ENCODE data around the gene ADGRG2.
A peak's percentile ranks its signal among the peaks of the same experiment; 100 is the strongest.

The ADGRG2 gene, protein sequence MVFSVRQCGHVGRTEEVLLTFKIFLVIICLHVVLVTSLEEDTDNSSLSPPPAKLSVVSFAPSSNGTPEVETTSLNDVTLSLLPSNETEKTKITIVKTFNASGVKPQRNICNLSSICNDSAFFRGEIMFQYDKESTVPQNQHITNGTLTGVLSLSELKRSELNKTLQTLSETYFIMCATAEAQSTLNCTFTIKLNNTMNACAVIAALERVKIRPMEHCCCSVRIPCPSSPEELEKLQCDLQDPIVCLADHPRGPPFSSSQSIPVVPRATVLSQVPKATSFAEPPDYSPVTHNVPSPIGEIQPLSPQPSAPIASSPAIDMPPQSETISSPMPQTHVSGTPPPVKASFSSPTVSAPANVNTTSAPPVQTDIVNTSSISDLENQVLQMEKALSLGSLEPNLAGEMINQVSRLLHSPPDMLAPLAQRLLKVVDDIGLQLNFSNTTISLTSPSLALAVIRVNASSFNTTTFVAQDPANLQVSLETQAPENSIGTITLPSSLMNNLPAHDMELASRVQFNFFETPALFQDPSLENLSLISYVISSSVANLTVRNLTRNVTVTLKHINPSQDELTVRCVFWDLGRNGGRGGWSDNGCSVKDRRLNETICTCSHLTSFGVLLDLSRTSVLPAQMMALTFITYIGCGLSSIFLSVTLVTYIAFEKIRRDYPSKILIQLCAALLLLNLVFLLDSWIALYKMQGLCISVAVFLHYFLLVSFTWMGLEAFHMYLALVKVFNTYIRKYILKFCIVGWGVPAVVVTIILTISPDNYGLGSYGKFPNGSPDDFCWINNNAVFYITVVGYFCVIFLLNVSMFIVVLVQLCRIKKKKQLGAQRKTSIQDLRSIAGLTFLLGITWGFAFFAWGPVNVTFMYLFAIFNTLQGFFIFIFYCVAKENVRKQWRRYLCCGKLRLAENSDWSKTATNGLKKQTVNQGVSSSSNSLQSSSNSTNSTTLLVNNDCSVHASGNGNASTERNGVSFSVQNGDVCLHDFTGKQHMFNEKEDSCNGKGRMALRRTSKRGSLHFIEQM
- 0.07 to 14.3 (median 0.53) reads per million in 18 experiments for total RNA-seq

DNA sequence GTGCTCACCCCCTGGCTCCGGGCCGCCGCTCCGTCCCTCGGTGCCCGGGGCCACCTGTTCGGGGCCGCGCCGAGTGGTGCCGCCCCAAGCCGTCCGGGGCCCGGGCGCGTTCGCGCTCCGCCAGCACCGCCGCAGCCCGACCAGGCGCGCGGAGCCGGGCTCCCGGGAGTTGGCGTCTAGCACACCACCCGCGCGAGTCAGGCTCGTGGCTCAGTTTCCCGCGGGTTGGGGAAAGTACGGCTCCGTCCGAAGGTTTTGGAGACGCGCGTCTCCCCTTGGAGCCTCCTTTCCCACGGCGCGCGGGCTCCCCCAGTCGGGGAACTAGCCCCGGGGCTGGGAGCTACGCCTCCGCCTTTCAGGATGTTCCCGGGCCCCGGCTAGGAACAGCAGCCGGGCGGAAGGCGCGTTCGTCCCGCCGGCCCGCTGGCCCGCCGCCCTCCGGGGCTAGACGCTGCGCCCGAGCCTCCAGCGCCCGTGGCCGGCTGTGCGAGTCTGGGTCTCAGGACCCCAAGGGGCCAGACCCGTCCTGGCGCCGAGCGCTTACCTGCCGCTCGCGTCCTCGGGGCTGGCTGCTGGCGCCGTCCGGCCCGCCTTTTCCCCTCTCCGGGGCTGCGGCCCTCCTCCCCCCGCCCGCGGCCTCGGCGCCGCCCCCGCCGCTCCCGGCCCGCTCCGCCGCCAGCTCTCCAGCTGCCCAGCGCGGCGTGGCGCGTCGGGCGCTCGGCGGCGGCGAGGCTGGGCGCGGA lies at the start of gene ADGRG2:
TSS of gene ADGRG2 (minus strand) at position 571 of the 743 bp plus-strand sequence. CDS start 53,634 bp downstream, outside the sequence.
- peak in 1 of 2 donors; percentile 24 for DNase-seq

DNA sequence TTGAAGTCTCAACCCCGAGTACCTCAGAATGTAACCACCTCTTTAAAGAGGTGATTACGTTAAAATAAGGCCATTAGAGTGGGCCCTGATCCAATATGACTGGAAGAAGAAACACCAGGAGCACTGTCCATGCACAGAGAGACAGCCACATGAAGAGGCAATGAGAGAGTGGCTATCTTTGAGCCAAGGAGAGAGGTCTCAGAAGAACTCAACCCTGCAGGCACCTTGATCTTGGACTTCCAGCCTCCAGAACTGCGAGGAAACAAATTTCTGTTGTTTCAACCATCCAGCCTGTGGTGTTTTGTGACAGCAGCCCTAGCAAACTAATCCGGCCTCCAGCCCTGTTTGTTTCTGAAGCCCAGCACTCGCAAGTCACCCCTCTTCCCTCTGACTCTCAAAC lies 46.3 kb upstream of the ADGRG2 start:
- DNase-seq, result no peak

DNA sequence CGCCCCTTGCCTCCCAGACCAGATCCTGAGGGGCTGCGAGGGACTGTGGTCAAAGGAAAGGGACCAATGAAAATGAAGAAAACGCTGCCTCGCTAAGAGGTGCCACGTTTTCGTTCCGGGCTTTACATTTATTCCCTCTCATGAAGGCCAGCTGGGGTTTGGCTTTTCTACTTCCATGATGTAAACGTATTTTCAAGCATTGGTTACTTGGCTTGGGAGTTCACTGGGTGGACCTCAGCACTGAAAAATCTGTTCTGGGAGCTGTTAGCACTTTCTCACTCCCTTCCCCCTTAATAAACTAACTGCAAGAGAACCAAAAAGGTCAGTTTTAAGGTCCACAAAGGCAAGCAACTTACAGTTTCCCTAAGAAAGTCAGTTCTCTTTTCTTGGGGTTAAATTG lies 40.6 kb upstream of the ADGRG2 start:
- no peak for DNase-seq

DNA sequence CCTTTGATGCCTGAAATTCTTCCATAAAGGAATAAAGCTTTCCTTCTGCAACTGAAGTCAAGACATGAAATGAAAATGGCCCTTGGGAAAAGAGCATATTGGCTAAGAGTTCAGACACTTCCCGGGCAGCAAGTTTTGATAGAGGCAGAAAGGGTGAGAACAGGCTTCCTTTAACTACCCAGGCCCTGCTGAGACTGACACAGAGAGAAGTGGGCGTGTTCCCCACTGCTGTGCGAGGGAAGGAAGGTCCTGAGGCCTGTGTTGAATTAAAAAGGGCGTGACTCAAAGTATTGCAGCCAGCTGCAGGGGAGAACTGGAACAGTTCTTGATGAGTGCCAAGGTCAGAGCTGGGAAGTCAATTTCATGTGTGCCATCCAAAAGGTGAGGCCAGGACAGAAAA lies 33.9 kb upstream of the ADGRG2 start:
- DNase-seq, result peak in 1 of 2 donors; percentile 28

DNA sequence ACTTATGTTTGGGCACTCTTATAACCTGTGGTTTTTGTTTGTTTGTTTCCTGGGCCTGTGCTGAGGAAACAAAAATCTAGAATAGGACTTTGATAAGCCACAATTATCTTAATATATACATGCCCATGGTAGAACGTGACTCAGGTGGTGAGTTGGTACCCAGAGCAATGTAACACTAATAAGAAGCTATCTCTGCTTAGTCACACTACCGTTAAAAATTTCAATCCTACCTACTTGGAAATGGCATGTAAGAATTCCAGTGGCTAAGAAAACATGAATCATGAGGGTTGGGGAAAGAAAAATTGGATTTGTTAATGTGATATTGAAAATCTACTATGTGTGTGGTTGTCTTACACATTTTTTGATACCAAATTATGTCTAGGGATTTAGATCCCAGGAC lies 30.5 kb upstream of the ADGRG2 start:
- no peak for DNase-seq

GRCh38 chrX:19137067-19137466 lies 14.8 kb upstream of the ADGRG2 start:
- DNase-seq, result no peak

DNA sequence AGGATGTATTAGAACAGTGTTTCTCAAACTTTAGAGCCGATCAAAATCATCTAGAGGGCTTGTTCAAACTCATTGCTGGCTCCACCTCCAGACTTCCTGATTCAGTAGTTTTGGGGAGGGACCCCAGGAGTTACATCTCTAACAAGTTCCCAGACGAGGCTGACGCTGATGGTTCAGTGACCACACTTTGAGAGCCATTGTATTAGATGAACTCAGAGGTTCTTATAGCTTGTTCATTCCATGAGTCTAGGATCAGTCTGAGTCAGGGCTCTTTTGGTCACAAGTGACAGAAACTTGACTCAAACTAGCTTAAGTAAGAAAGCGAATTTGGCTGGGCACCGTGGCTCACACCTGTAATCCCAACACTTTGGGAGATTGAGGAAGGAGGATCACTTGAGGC lies 11.5 kb upstream of the ADGRG2 start:
- no peak for DNase-seq

DNA sequence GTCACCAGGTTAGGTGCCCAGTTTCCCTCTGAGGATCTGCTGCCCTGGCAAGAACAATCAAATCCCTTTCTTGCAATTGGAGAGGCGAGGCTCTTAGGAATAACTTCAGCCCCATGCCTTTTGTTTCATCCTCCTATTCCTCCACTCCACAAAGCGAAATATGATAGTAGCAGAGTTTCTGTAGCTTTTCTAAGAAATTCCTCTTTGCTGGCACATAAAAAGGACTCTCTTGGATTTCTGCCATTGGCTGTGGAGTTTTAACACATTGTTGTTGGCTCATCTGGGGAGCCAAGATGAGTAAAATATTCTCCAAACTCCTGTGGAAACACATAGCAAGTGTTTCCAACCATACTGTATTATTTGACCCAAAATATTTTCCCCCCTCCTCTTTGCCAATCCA lies 11.0 kb upstream of the ADGRG2 start:
- no peak for DNase-seq

DNA sequence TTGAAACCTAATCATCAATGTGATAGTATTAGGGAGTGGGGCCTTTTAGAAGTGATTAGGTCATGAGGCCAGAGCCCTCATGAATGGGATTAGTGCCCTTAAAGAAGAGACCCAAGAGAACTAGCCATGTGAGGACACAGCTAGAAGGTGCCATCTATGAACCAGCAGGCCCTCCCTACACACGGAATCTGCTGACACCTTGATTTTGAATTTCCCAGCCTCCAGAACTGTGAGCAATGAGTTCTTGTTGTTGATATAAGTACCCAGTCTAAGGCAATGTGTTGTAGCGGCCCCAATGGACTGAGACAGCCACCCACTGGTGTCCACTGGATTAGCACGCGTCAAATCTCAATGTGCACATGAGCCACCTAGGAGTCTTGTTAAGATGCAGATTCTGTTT lies 8.4 kb upstream of the ADGRG2 start:
- peak in 1 of 2 donors; percentile 14 for DNase-seq

DNA sequence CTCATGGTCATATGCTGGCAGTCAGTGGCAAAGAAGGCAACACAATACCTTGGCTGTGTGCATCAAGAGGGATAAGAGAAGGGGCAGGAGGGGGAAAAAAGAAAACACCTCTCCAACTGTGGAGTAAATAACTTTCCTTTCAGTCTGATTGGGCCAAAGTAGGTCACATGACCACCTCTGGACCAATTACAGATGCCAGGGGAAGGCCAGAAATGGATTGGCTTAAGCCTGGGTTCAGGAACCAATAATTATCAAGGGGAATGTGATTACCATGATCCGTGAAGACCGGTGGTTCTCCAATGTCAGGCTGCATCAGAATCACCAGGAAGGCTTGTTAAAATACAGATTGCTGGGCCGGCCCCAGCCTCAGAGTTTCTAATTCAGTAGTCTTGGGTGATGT lies 7.4 kb upstream of the ADGRG2 start:
- DNase-seq, result no peak

DNA sequence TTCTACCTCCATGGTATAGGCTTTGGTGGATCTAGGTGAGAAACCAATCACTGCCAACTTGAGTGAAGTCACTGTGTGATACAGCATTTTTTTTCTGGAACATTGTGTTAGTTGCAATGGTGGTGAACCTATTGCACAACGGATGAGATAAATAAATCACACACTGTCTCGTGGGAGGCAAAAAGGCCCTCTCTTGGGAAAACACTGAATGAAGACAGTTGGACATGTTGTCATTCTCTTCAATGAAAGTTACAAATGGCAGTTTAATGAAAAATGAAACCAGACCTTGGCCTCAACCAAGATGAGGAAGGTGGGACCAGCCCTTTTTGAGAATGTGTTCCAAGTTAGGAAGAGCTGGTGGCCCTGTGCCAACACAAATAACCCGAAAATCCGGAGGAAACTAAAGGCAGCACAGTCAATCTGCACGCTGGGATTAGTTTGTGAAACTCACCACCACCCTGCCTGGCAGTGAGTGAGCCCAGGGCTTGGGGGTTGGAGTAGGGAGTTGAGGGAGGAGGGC lies 5.4 kb upstream of the ADGRG2 start:
- peak; percentile 2 to 36 for DNase-seq

DNA sequence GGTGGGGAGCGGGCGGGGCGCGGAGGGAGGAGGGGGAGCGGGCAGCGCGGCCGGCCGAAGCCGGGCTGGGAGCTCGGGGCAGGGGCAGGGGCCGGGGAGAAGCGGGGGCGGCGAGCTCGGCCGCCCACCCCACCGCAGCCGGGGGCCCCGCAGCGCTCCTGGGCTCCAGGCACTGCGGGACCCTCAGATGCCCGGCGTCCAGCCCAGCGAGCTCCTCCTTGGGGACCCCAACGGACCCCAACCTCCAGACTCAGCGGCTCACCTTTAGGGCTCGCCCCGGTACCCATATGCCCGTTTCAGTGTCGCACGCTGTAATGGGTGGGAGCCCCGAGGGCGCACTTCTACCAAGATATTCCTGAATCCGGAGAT lies 357 bp upstream of the ADGRG2 start:
- no peak for DNase-seq

- no peak for DNase-seq
These were observed 802 bp downstream of the ADGRG2 start for GRCh38 chrX:19121466-19121865.

DNA sequence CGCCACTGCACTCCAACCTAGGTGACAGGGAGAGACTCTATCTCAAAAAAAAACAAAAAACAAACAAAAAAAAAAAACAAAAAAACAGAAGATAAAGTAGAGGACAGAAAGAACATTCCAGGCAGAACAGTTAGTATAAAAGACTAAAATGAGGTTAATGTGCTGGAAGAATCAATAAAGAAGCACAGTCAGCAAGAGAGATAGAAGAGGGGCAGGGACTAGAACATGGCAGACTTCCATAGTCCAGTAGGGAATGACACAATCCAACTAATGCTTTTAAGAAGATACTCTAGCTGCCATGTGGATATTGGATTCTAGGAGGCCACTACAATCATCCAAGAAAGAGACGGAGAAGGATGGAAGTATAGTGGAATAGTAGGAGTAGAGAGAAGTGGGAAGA lies 11.6 kb downstream of the ADGRG2 start:
- DNase-seq, result no peak

GRCh38 chrX:19107035-19107434 lies 15.2 kb downstream of the ADGRG2 start:
- DNase-seq, result no peak

GRCh38 chrX:19100586-19100985 lies 21.7 kb downstream of the ADGRG2 start:
- no peak for DNase-seq

- DNase-seq, result no peak
These were observed 24.6 kb downstream of the ADGRG2 start for GRCh38 chrX:19097553-19098283.

- no peak for DNase-seq
These were observed 25.7 kb downstream of the ADGRG2 start for GRCh38 chrX:19096586-19096985.

- DNase-seq, result no peak
These were observed 27.6 kb downstream of the ADGRG2 start for GRCh38 chrX:19094654-19095053.

DNA sequence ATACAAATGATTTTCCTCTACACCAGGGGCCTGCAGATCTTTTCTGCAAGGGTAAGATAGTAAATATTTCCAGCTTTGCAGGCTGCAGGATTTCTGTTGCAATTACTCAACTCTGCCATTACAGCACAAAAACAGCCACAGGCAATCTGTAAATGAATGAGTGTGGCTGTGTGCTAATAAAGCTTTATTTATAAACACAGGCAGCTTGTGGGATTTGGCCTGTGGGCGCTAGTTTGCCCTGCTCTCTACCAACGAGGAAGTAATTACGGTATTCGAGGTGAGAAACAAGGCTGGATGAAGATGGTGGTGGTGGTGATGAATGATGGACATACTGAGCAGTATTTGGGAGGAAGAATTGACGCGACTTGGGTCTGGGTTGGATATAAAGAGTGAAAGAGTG lies 30.7 kb downstream of the ADGRG2 start:
- DNase-seq, result no peak

DNA sequence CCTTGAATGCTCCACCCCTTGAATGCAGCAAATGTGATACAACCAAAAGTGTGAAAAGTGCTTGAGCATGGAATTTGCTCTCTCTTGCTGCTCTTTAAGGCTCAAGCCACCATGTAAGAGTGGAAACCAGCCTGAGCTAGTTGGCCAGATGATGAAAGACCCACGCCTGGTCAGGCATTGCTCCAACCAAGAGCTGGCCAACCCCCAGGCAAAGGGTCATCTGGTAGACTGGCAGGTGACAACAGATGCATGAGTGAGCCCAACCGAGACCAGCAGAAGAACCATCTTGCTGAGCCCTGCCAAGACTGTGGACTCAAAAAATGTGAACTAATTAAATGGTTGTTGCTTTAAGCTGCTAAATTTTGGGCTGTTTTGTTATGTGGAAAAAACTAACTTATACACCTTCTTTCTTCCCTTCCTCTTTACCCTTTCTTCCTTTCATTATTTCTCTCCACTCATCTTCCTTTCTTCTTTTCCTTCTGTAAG lies 32.7 kb downstream of the ADGRG2 start:
- no peak for DNase-seq

Measured in inflammatory macrophage (primary cell).